K562 (cell line): ENCODE results near the gene ZMYM1. TPM values are rescaled to one million over a fixed set of nuclear protein-coding genes. Genes with fewer than 3 reads are reported as not detected.
"Not testable (repeated sequence)": the region's sequence is repeated elsewhere in the genome, so short reads cannot be mapped to it uniquely, and the experiment has no call there.

Source experiments
- ATAC-seq: fragments of 200-7000 bp; cut with Tn5 transposase; 3 replicates; pipeline ENCODE4 v1.9.1; 2020; ENCODE audit warnings: moderate library complexity
- BruUV-seq: library from RNA; stranded (reverse); fragments of 400-500 nt; replicated peaks from 2 replicates; lab custom pipeline; 2021; lab: Mats Ljungman, UMichigan
- CTCF ChIA-PET: fragments of 300-600 bp; formaldehyde crosslinking; extraction: SDS; loops from one replicate; lab custom pipeline; 2021; ENCODE audit warnings: low intra/inter-chr PET ratio; lab: Yijun Ruan, JAX
- POLR2A ChIA-PET: fragments of 300-600, 350-650 bp; sonication (Branson Sonifier 250); formaldehyde crosslinking; extraction: SDS; loops from one replicate; lab custom pipeline; 2021; ENCODE audit warnings: antibody characterized with exemption, inconsistent platforms; lab: Yijun Ruan, JAX
- DNase-seq, 4 experiments: peaks; one replicate each; pipeline versions ENCODE4 v3.0.0 to v3.0.0-alpha.2; 2011 to 2018; ENCODE audit warnings: low spot score in 3 of 4, mixed read lengths in 3 of 4; ENCODE audit errors: extremely low read depth in 1 of 4
- FAIRE-seq: peaks from 2 replicates; lab custom pipeline; 2011; peaks lifted over from hg19 to GRCh38; lab: Jason Lieb, UNC
- H2AFZ ChIP-seq: 2 replicates; pipeline ENCODE4 v1.6.0; 2011; ENCODE audit warnings: low read depth, low read length, control low read depth, inconsistent platforms
- H3K27ac ChIP-seq: fragments of 200-600 bp; 3 replicates; pipeline ENCODE4 v1.8.0; 2011; ENCODE audit warnings: low read depth, mild to moderate bottlenecking, control low read depth, inconsistent platforms, low read length, moderate library complexity, mixed read lengths; ENCODE audit errors: extremely low read depth
- H3K27me3 ChIP-seq, 2 experiments: fragments of 300-600 bp in 1 of 2; 2 replicates in 1 of 2; 3 replicates in 1 of 2; pipeline versions ENCODE4 v1.6.0 to v1.8.0; 2011; ENCODE audit warnings: inconsistent platforms in 2 of 2, low read length in 2 of 2, mild to moderate bottlenecking in 1 of 2, mixed read lengths in 1 of 2, moderate library complexity in 1 of 2; ENCODE audit not compliant: control insufficient read depth in 2 of 2, insufficient read depth in 2 of 2
- H3K36me3 ChIP-seq: fragments of 300-600 bp; 3 replicates; pipeline ENCODE4 v1.8.0; 2011; ENCODE audit warnings: mild to moderate bottlenecking, low read length, inconsistent platforms; ENCODE audit not compliant: control insufficient read depth, insufficient read depth
- H3K4me1 ChIP-seq, 2 experiments: fragments of 200-600 bp in 1 of 2; replicated peaks in 1 of 2; 2 replicates in 1 of 2; 3 replicates in 1 of 2; pipeline versions ENCODE4 v1.5.1 to v1.8.0; 2011; ENCODE audit warnings: inconsistent platforms in 2 of 2, low read length in 2 of 2, mild to moderate bottlenecking in 1 of 2, mixed read lengths in 1 of 2, moderate library complexity in 1 of 2; ENCODE audit not compliant: control insufficient read depth in 2 of 2, insufficient read depth in 2 of 2
- H3K4me2 ChIP-seq: 2 replicates; pipeline ENCODE4 v1.6.1; 2011; ENCODE audit warnings: low read length, control low read depth, inconsistent platforms, mixed read lengths; ENCODE audit not compliant: insufficient read depth
- H3K4me3 ChIP-seq: fragments of 200-600 bp; sonication (generic), shearing (Covaris generic); 2 replicates; pipeline ENCODE4 v1.5.1; 2016; ENCODE audit warnings: control low read depth, inconsistent platforms
- H3K79me2 ChIP-seq: fragments of 200-600 bp; 3 replicates; pipeline ENCODE4 v1.8.0; 2011; ENCODE audit warnings: low read length, inconsistent platforms; ENCODE audit not compliant: control insufficient read depth, insufficient read depth
- H3K9ac ChIP-seq, 2 experiments: 2 replicates each; pipeline versions ENCODE4 v1.6.0 to v1.6.1; 2011; ENCODE audit warnings: low read depth in 2 of 2, low read length in 2 of 2, control low read depth in 1 of 2, inconsistent platforms in 1 of 2, mild to moderate bottlenecking in 1 of 2, mixed read lengths in 1 of 2; ENCODE audit not compliant: insufficient read depth in 1 of 2
- H3K9me1 ChIP-seq: one replicate; pipeline ENCODE4 v1.6.0; 2011; ENCODE audit warnings: inconsistent platforms, mild to moderate bottlenecking, low read length, moderate library complexity; ENCODE audit not compliant: control insufficient read depth, insufficient read depth
- H3K9me3 ChIP-seq: replicated peaks from 2 replicates; pipeline ENCODE4 v1.5.1; 2011; ENCODE audit warnings: low read depth, low read length, inconsistent platforms; ENCODE audit not compliant: control insufficient read depth, insufficient read depth
- H4K20me1 ChIP-seq: replicated peaks from 2 replicates; pipeline ENCODE4 v1.6.1; 2011; ENCODE audit warnings: low read length, inconsistent platforms, mixed read lengths; ENCODE audit not compliant: control insufficient read depth, insufficient read depth
- FOXA1 ChIP-seq: fragments of 450-650 bp; IDR thresholded peaks from 2 replicates; pipeline ENCODE4 v1.6.1; 2016; ENCODE audit warnings: mild to moderate bottlenecking, borderline replicate concordance
- PURB ChIP-seq: sonication (generic); formaldehyde crosslinking; IDR thresholded peaks from 2 replicates; pipeline ENCODE4 v1.9.0; 2021; ENCODE audit warnings: low read depth, mild to moderate bottlenecking, missing genetic modification reagents
- WGBS: fragments of 100-300 bp; shearing (Covaris generic); methylation state at CpG from one replicate; pipeline ENCODE4 v1.1.6; 2016; ENCODE audit warnings: low coverage, mixed read lengths; ENCODE audit not compliant: insufficient coverage; ENCODE audit errors: missing lambda C conversion rate; 5-methylcytosine and 5-hydroxymethylcytosine counted together
- in situ Hi-C: fragments of 300-500 bp; cut with MboI; formaldehyde crosslinking; loops from 4 replicates; pipeline ENCODE4 v1.15.0; 2018; ENCODE audit warnings: inconsistent platforms, mixed read lengths
- intact Hi-C: fragments of 100-400 bp; cut with micrococcal nuclease; formaldehyde crosslinking; loops from 2 replicates; pipeline ENCODE4 v1.14.2; 2022
- polyA plus RNA-seq, 8 experiments: library from polyadenylated mRNA; depleted of rRNA in 4 of 8; stranded (reverse) in 5 of 8; unstranded in 3 of 8; fragments of >200 nt; fragmentation: Nextera tagmentation in 2 of 8; fragmentation: Illumina TruSeq in 1 of 8; extraction: Ambion mirVana in 2 of 8; extraction: Trizol in 1 of 8; gene quantifications; 2 replicates each; pipeline versions ENCODE4 v1.2.1 to v1.2.3, GENCODE V29; 2011 to 2014; ENCODE audit warnings: inconsistent platforms in 1 of 8, missing spikeins in 1 of 8
- total RNA-seq, 7 experiments: library from RNA; depleted of rRNA in 6 of 7; stranded (reverse); fragments of >200 nt in 6 of 7; fragmentation: Illumina TruSeq in 2 of 7; extraction: Trizol in 2 of 7; gene quantifications; 2 replicates each; pipeline versions ENCODE4 v1.2.1 to v1.2.3, GENCODE V29; 2011 to 2021; ENCODE audit warnings: low replicate concordance in 1 of 7

The ZMYM1 gene
- total and polyA plus RNA-seq, 9 of the 15 experiments (the other 6 are each of a cell fraction or from before 2014, with no cell fraction given): 7.5 to 25.4 (median 15.8) TPM

GRCh38 chr1:35143737-35144508 is 64.7 kb downstream of the ZMYM1 start:
- H4K20me1 ChIP-seq: no peaks in the 10 kb centered on the region
- no peaks in the 10 kb centered on the region for H3K9me1 ChIP-seq
- DNase-seq (no peak), ATAC-seq (peak; percentile 76), FAIRE-seq (no peak)
- intact Hi-C loops (no loop called here), in situ Hi-C loops (no loop called here)
- ChIA-PET CTCF (interaction anchor here (0.6 kb wide), 1 partner anchor 955 kb away, joined by 4 read pairs; no protein-coding TSS in a partner anchor), POLR2A (interaction anchor here (0.6 to 1.4 kb wide), 3 partner anchors 14 to 490 kb away, joined by 3 read pairs; no protein-coding TSS in a partner anchor)
- H3K4me3 ChIP-seq: no peak overlapping the region
- H3K9ac ChIP-seq: no peak overlapping the region
- H3K4me2 ChIP-seq: no peak overlapping the region
- no peaks in the 10 kb centered on the region for H3K79me2 ChIP-seq
- H3K27me3 ChIP-seq: no peaks in the 10 kb centered on the region
- no peaks in the 10 kb centered on the region; a peak in 2 of 5 replicates for H3K4me1 ChIP-seq
- no TSS peak for BruUV-seq
- peak overlapping the region; percentile 83 for H2AFZ ChIP-seq
- H3K36me3 ChIP-seq: no peaks in the 10 kb centered on the region
- H3K27ac ChIP-seq: no peak overlapping the region
- 70% methylated on average over 12 of the region's 12 CpGs for WGBS
- H3K9me3 ChIP-seq: no peaks in the 10 kb centered on the region
- TF ChIP-seq FOXA1: no peak
- TF ChIP-seq PURB (CRISPR knock-in tag): no peak

DNA sequence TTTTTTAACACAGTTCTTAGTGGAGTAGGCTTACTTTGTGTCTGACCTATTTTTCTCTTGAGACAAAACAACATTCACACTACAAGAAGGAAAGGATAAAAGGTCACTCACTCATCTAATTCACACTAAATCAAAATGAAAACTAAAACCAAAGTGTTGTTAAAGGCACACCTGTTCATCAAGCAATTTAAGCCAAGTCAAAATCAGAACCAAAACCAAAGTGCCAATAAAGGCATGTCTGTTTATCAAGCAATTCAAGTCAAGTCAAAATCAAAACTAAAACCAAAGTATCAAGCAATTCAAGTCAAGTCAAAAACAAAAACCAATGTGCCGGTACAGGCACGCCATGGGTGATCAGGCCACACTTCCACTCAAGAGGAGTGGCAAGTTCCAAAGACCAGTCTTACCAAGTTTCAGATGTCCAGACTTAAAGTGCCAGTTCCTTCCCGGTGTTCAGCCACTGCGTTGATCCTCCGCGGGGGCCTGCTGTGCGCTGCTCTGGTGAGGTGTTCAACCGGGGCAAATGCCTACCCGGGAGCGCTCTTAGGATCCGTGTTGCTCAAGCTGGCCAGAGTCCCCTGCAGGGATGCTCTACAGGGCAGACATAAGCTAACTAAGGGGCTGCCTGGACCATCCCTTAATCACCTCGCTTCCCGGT is 66.8 kb downstream of the ZMYM1 start:
- DNase-seq, H3K36me3 ChIP-seq, H3K4me1 ChIP-seq, H3K4me2 ChIP-seq, H3K9me3 ChIP-seq, H3K9me1 ChIP-seq, in situ Hi-C loops, H3K79me2 ChIP-seq, BruUV-seq, H3K27me3 ChIP-seq, CTCF ChIA-PET, FAIRE-seq, H3K9ac ChIP-seq, H4K20me1 ChIP-seq, H3K4me3 ChIP-seq, H3K27ac ChIP-seq, intact Hi-C loops: not testable (repeated sequence)
- peak overlapping the region; percentile 35; the same call in 1 of the 2 replicates for H2AFZ ChIP-seq
- POLR2A ChIA-PET: interaction anchor here (0.9 kb wide), 1 partner anchor 12 kb away, joined by 3 read pairs; no protein-coding TSS in a partner anchor
- ATAC-seq: peak; percentile 33; the same call in 2 of the 3 replicates
- 59% methylated on average over 13 of the region's 13 CpGs for WGBS
